Measurements from ENCODE around the gene STX16.

The STX16 gene

GRCh38 chr20:58702859-58703648, 52.0 kb downstream of the STX16 start:
- ATAC-seq = no peak
- TF ChIP-seq TOX (CRISPR knock-in tag; IDR thresholded peaks at IDR 0.05; ENCODE audit: borderline replicate concordance) = no peak
- TF ChIP-seq ISL1 (CRISPR knock-in tag; IDR thresholded peaks at IDR 0.05) = no peak
- TF ChIP-seq ZNF565 (CRISPR knock-in tag; conservative IDR thresholded peaks at IDR 0.05; ENCODE audit: low read depth) = no peak
- TF ChIP-seq TSHZ2 (CRISPR knock-in tag; IDR thresholded peaks at IDR 0.05) = no peak
- no peak for TF ChIP-seq TCF4 (CRISPR knock-in tag; IDR thresholded peaks at IDR 0.05; ENCODE audit: borderline replicate concordance)
- TF ChIP-seq GLIS3 (CRISPR knock-in tag; IDR thresholded peaks at IDR 0.05) = no peak
- no peak for TF ChIP-seq CSDC2 (CRISPR knock-in tag; IDR thresholded peaks at IDR 0.05)
- TF ChIP-seq ZC3H10 (CRISPR knock-in tag; IDR thresholded peaks at IDR 0.05) = no peak
- TF ChIP-seq RARB (CRISPR knock-in tag; IDR thresholded peaks at IDR 0.05) = no peak
- no peak for TF ChIP-seq ESRRG (CRISPR knock-in tag; IDR thresholded peaks at IDR 0.05)
- TF ChIP-seq ZFP3 (CRISPR knock-in tag; IDR thresholded peaks at IDR 0.05) = no peak
- no peak for TF ChIP-seq PPARA (CRISPR knock-in tag; IDR thresholded peaks at IDR 0.05; ENCODE audit: borderline replicate concordance)
- TF ChIP-seq PATZ1 (CRISPR knock-in tag; IDR thresholded peaks at IDR 0.05; ENCODE audit: borderline replicate concordance) = no peak
- TF ChIP-seq ZNF8 (CRISPR knock-in tag; IDR thresholded peaks at IDR 0.05) = no peak
- no peak for TF ChIP-seq CSRNP3 (CRISPR knock-in tag; IDR thresholded peaks at IDR 0.05)
- no peak for TF ChIP-seq SNAI2 (CRISPR knock-in tag; IDR thresholded peaks at IDR 0.05)
- TF ChIP-seq CREB5 (CRISPR knock-in tag; IDR thresholded peaks at IDR 0.05; ENCODE audit: low read depth) = no peak
- TF ChIP-seq ZNF70 (CRISPR knock-in tag; IDR thresholded peaks at IDR 0.05) = no peak

GRCh38 chr20:58703765-58704371, 52.8 kb downstream of the STX16 start:
- ATAC-seq = no peak
- TF ChIP-seq ZC3H10 (CRISPR knock-in tag; IDR thresholded peaks at IDR 0.05) (no peak), ESRRG (CRISPR knock-in tag; IDR thresholded peaks at IDR 0.05) (no peak), RARB (CRISPR knock-in tag; IDR thresholded peaks at IDR 0.05) (no peak), ISL1 (CRISPR knock-in tag; IDR thresholded peaks at IDR 0.05) (no peak), CSDC2 (CRISPR knock-in tag; IDR thresholded peaks at IDR 0.05) (no peak), OSR1 (CRISPR knock-in tag; IDR thresholded peaks at IDR 0.05) (no peak), SNAI2 (CRISPR knock-in tag; IDR thresholded peaks at IDR 0.05) (no peak), CREB5 (CRISPR knock-in tag; IDR thresholded peaks at IDR 0.05; ENCODE audit: low read depth) (no peak), ZNF8 (CRISPR knock-in tag; IDR thresholded peaks at IDR 0.05) (no peak), CSRNP3 (CRISPR knock-in tag; IDR thresholded peaks at IDR 0.05) (no peak), PATZ1 (CRISPR knock-in tag; IDR thresholded peaks at IDR 0.05; ENCODE audit: borderline replicate concordance) (no peak), TCF4 (CRISPR knock-in tag; IDR thresholded peaks at IDR 0.05; ENCODE audit: borderline replicate concordance) (no peak), ZFP30 (CRISPR knock-in tag; IDR thresholded peaks at IDR 0.05) (no peak), TOX (CRISPR knock-in tag; IDR thresholded peaks at IDR 0.05; ENCODE audit: borderline replicate concordance) (no peak), BACH2 (CRISPR knock-in tag; IDR thresholded peaks at IDR 0.05; ENCODE audit: borderline replicate concordance) (no peak), ZNF565 (CRISPR knock-in tag; conservative IDR thresholded peaks at IDR 0.05; ENCODE audit: low read depth) (no peak), GLIS3 (CRISPR knock-in tag; IDR thresholded peaks at IDR 0.05) (no peak)
- TF ChIP-seq, protein P1, sequence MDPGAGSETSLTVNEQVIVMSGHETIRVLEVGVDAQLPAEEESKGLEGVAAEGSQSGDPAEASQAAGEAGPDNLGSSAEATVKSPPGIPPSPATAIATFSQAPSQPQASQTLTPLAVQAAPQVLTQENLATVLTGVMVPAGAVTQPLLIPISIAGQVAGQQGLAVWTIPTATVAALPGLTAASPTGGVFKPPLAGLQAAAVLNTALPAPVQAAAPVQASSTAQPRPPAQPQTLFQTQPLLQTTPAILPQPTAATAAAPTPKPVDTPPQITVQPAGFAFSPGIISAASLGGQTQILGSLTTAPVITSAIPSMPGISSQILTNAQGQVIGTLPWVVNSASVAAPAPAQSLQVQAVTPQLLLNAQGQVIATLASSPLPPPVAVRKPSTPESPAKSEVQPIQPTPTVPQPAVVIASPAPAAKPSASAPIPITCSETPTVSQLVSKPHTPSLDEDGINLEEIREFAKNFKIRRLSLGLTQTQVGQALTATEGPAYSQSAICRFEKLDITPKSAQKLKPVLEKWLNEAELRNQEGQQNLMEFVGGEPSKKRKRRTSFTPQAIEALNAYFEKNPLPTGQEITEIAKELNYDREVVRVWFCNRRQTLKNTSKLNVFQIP (CRISPR knock-in tag; IDR thresholded peaks at IDR 0.05; ENCODE audit: borderline replicate concordance, low read depth) = no peak

All from SK-N-SH treated with all-trans-retinoic acid at 6 μM for 48 hours (cell line).